ENCODE data around the gene FLYWCH1. TPM values are rescaled to one million over a fixed set of nuclear protein-coding genes. Genes with fewer than 3 reads are reported as not detected.

FLYWCH1 gene
- total and polyA plus RNA-seq, 2 of the 8 experiments (the other 6 are each of a cell fraction or from before 2014, with no cell fraction given): 12.4 to 23.5 TPM

- TF ChIP-seq CTCF (IDR thresholded peaks at IDR 0.05; ENCODE audit: control extremely low read depth in 1 of 3, insufficient read depth in 1 of 3, low read depth in 1 of 3, low read length in 3 of 3): no peak
- TF ChIP-seq JUND (IDR thresholded peaks at IDR 0.05; ENCODE audit: low read length): no peak
- no peak for TF ChIP-seq TAF1 (IDR thresholded peaks at IDR 0.05; ENCODE audit: low read depth, low read length)
- no peak for TF ChIP-seq CHD1 (IDR thresholded peaks at IDR 0.05; ENCODE audit: low read depth, low read length)
- no peak for TF ChIP-seq ATF3 (IDR thresholded peaks at IDR 0.05; ENCODE audit: insufficient read depth, low read depth, low read length)
- no peak for TF ChIP-seq MAFK (IDR thresholded peaks at IDR 0.05; ENCODE audit: low read depth, low read length)
These were observed 3.6 kb downstream of the FLYWCH1 start (continued) for GRCh38 chr16:2915196-2915929.

Data from H1 (cell line).